Measurements from ENCODE around the gene NOMO2.
"Not testable (repeated sequence)": the region's sequence is repeated elsewhere in the genome, so short reads cannot be mapped to it uniquely, and the experiment has no call there.

GRCh38 chr16:18591441-18591840, 29.5 kb upstream of the NOMO2 start:
- TF ChIP-seq, protein P1, sequence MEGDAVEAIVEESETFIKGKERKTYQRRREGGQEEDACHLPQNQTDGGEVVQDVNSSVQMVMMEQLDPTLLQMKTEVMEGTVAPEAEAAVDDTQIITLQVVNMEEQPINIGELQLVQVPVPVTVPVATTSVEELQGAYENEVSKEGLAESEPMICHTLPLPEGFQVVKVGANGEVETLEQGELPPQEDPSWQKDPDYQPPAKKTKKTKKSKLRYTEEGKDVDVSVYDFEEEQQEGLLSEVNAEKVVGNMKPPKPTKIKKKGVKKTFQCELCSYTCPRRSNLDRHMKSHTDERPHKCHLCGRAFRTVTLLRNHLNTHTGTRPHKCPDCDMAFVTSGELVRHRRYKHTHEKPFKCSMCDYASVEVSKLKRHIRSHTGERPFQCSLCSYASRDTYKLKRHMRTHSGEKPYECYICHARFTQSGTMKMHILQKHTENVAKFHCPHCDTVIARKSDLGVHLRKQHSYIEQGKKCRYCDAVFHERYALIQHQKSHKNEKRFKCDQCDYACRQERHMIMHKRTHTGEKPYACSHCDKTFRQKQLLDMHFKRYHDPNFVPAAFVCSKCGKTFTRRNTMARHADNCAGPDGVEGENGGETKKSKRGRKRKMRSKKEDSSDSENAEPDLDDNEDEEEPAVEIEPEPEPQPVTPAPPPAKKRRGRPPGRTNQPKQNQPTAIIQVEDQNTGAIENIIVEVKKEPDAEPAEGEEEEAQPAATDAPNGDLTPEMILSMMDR (IDR thresholded peaks at IDR 0.05), result not testable (repeated sequence)
- not testable (repeated sequence) for TF ChIP-seq POLR2A (IDR thresholded peaks at IDR 0.05)

Measured in tibial nerve (tissue), 3 donors.